H1 (cell line): ENCODE measurements around the gene CNFN. TPM values are rescaled to one million over a fixed set of nuclear protein-coding genes. Genes with fewer than 3 reads are reported as not detected.

Experiments
- CHD1 ChIP-seq: IDR thresholded peaks from 2 replicates; pipeline ENCODE4 v1.6.1; 2012; ENCODE audit warnings: low read depth, low read length, improper control_type of control experiment
- CHD7 ChIP-seq: fragments of 300-600 bp; sonication (generic); IDR thresholded peaks from 2 replicates; pipeline ENCODE4 v1.7.1; 2012; ENCODE audit warnings: low read length, moderate library complexity, mild to moderate bottlenecking, inconsistent platforms; ENCODE audit not compliant: insufficient replicate concordance
- CREB1 ChIP-seq: IDR thresholded peaks from 2 replicates; pipeline ENCODE4 v1.6.1; 2012; ENCODE audit warnings: inconsistent platforms
- polyA plus RNA-seq, 7 experiments: library from polyadenylated mRNA; depleted of rRNA in 3 of 7; stranded (reverse) in 5 of 7; unstranded in 2 of 7; fragments of >200 nt in 5 of 7; fragments of 200-250 nt in 2 of 7; gene quantifications; 1 replicate in 5 of 7; 2 replicates in 1 of 7; 4 replicates in 1 of 7; pipeline versions ENCODE4 v1.2.1 to v1.2.3, GENCODE V29; 2011 to 2013; ENCODE audit warnings: missing spikeins in 2 of 7, mixed read lengths in 2 of 7
- total RNA-seq: library from RNA; stranded (reverse); fragmentation: NEBNext Ultra II Directional; extraction: Animal tissue kit (Norgen Biotek cat#: 25700); gene quantifications from 2 replicates; pipeline ENCODE4 v1.2.1, GENCODE V29; 2021

Gene CNFN
- total and polyA plus RNA-seq, 2 of the 8 experiments (the other 6 are each of a cell fraction or from before 2014, with no cell fraction given), result 8.9 to 31.5 TPM

GRCh38 chr19:42380155-42380554 is 9.9 kb downstream of the CNFN start (continued):
- TF ChIP-seq CHD7, result no peak
- TF ChIP-seq CHD1, result no peak
- TF ChIP-seq CREB1, result no peak
